HG03342 (cell line): ENCODE measurements around the gene SLIT2.

Experiments
- ATAC-seq: cut with Tn5 transposase; IDR thresholded peaks from one replicate; pipeline ENCODE4 v1.9.1; 2021; ENCODE audit warnings: mild to moderate bottlenecking, moderate library complexity; ENCODE audit not compliant: unreplicated experiment

The SLIT2 gene, protein sequence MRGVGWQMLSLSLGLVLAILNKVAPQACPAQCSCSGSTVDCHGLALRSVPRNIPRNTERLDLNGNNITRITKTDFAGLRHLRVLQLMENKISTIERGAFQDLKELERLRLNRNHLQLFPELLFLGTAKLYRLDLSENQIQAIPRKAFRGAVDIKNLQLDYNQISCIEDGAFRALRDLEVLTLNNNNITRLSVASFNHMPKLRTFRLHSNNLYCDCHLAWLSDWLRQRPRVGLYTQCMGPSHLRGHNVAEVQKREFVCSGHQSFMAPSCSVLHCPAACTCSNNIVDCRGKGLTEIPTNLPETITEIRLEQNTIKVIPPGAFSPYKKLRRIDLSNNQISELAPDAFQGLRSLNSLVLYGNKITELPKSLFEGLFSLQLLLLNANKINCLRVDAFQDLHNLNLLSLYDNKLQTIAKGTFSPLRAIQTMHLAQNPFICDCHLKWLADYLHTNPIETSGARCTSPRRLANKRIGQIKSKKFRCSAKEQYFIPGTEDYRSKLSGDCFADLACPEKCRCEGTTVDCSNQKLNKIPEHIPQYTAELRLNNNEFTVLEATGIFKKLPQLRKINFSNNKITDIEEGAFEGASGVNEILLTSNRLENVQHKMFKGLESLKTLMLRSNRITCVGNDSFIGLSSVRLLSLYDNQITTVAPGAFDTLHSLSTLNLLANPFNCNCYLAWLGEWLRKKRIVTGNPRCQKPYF (N-terminal part only)

GRCh38 chr4:20251796-20252655 lies at the start of gene SLIT2:
TSS of gene SLIT2 (plus strand) at chr4:20251905. CDS start at chr4:20253816, 1,911 bp downstream.
- ATAC-seq = peak; percentile 67

- ATAC-seq = no peak
These were observed 48.2 kb upstream of the SLIT2 start for GRCh38 chr4:20203508-20203907.

DNA sequence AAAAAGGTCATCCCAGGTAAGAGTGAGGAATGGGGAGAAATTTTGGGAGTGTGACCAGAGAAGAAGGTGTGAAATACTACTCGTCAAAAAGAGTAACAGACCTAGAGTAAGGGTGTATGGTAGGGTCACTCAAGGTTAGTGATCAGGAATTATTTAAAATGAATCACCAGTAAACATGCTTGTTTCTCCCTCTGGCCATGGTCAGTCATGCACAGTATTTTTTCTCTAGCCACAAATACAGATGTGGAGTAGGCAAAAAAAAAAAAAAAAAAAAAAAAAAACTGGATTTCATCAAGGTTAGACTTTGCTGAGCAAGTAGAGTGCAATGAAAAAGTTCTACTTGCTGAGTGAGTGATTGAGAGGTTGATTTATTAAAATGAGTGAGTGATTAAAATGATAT lies 34.2 kb upstream of the SLIT2 start:
- ATAC-seq = no peak

- ATAC-seq = no peak
These were observed 33.8 kb upstream of the SLIT2 start for GRCh38 chr4:20217951-20218350.

DNA sequence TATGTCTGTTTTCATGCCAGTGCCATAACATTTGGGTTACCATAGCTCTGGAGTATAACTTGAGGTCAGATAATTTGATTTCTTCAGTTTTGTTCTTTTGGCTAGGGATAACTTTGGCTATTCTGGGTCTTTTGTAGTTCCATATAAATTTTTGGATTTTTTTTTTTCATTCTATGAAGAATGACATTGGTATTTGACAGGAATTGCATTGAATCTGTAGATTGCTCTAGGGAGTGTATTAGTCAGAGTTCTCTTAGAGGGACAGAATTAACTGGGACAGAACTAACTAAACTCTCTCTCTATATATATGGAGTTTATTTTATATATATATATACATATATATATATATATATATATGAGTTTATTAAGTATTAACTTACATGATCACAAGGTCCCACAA lies 32.2 kb upstream of the SLIT2 start:
- ATAC-seq = no peak

- ATAC-seq = no peak
These were observed 13.7 kb upstream of the SLIT2 start for GRCh38 chr4:20237894-20238537.

- ATAC-seq = no peak
These were observed 3.5 kb upstream of the SLIT2 start for GRCh38 chr4:20248155-20248558.

- ATAC-seq = no peak
These were observed 2.4 kb upstream of the SLIT2 start for GRCh38 chr4:20249333-20249732.

- ATAC-seq = peak; percentile 6
These were observed 492 bp upstream of the SLIT2 start for GRCh38 chr4:20251031-20251795.

GRCh38 chr4:20252656-20253282 lies 1.1 kb downstream of the SLIT2 start:
- no peak for ATAC-seq

- no peak for ATAC-seq
These were observed 1.6 kb downstream of the SLIT2 start for GRCh38 chr4:20253283-20253734.

GRCh38 chr4:20253735-20254409 lies 2.2 kb downstream of the SLIT2 start:
- no peak for ATAC-seq

- ATAC-seq = no peak
These were observed 3.0 kb downstream of the SLIT2 start for GRCh38 chr4:20254511-20255250.

DNA sequence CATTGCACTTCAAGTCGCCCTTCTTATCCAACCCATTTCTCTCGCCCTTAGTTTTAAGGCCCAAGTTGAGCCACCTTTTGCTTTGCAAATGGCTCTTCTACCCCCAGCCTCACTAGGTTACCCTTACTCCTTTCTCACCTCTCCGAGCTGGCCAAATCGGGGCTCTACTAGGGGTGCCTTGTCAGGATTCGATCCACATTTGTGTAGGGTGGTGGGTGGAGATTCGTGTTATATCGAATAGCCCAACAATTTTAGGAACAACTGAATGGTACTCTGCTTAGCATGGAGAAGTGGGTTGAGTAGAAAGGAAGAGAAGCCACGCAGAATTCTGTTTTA lies 3.5 kb downstream of the SLIT2 start:
- ATAC-seq = no peak

GRCh38 chr4:20255823-20256222 lies 4.1 kb downstream of the SLIT2 start:
- no peak for ATAC-seq

DNA sequence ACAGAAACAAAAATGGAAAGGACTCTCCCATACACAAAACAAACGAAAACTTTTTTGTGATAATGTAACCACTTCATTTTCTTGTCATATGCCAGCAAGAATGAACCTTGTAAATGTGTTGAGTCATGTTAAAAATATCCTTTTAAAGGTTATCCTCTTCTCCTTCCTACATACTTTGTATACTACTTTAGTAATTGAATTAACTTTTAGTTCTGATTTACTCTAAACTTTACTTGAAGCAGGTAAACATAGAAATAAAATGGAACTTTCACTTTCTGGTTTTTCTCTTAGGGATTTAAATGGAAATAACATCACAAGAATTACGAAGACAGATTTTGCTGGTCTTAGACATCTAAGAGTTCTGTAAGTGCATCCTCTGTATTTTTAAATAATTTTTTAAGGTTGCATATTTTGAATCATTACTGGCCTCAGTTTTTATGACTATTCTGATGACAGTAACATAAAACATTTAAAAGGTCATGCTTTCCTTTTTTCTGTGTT lies 4.7 kb downstream of the SLIT2 start:
- no peak for ATAC-seq

GRCh38 chr4:20259707-20260106 lies 8.0 kb downstream of the SLIT2 start:
- no peak for ATAC-seq

- no peak for ATAC-seq
These were observed 9.1 kb downstream of the SLIT2 start for GRCh38 chr4:20260821-20261220.
